CD4-positive, alpha-beta memory T cell (primary cell): ENCODE results near the gene USP50. TPM values are rescaled to one million over a fixed set of nuclear protein-coding genes. Genes with fewer than 3 reads are reported as not detected.
A peak's percentile ranks its signal among the peaks of the same experiment; 100 is the strongest.

Experiments
- CTCF ChIA-PET: fragments of 350-600 bp; sonication (Branson Sonifier 250); formaldehyde crosslinking; loops from one replicate; lab custom pipeline; 2021; ENCODE audit warnings: inconsistent platforms; ENCODE audit not compliant: partially characterized antibody; lab: Charles Lee
- POLR2A ChIA-PET: fragments of 350-600 bp; sonication (Branson Sonifier 250); formaldehyde crosslinking; loops from one replicate; lab custom pipeline; 2021; ENCODE audit not compliant: partially characterized antibody; lab: Charles Lee
- DNase-seq, 5 donors: peaks; one replicate each; pipeline versions ENCODE4 v3.0.0 to v3.0.0-alpha.2; 2020 to 2022; ENCODE audit warnings: mixed read lengths in 1 of 5
- H3K27ac ChIP-seq: one replicate; pipeline ENCODE4 v1.7.0; 2013; ENCODE audit warnings: low read depth, low read length
- H3K27me3 ChIP-seq: 2 replicates; pipeline ENCODE4 v1.7.0; 2013; ENCODE audit warnings: mild to moderate bottlenecking, low read length, moderate library complexity; ENCODE audit not compliant: insufficient read depth
- H3K36me3 ChIP-seq: 2 replicates; pipeline ENCODE4 v1.7.0; 2013; ENCODE audit warnings: mild to moderate bottlenecking, low read length, moderate library complexity; ENCODE audit not compliant: insufficient read depth
- H3K4me1 ChIP-seq: 2 replicates; pipeline ENCODE4 v1.7.0; 2013; ENCODE audit warnings: mild to moderate bottlenecking, low read length, moderate library complexity; ENCODE audit not compliant: insufficient read depth
- H3K4me3 ChIP-seq, 2 donors: one replicate each; pipeline ENCODE4 v1.7.0; 2013; ENCODE audit warnings: low read length in 2 of 2, mild to moderate bottlenecking in 1 of 2
- H3K9me3 ChIP-seq, 2 donors: one replicate each; pipeline ENCODE4 v1.7.0; 2013; ENCODE audit warnings: low read length in 2 of 2, control low read depth in 1 of 2; ENCODE audit not compliant: control insufficient read depth in 1 of 2
- H3K27ac Mint-ChIP-seq, 7 donors: one replicate each; pipeline ENCODE4 v1.8.0; 2020 to 2021; ENCODE audit warnings: mixed read lengths in 7 of 7, mild to moderate bottlenecking in 6 of 7, inconsistent platforms in 3 of 7, moderate library complexity in 3 of 7
- H3K27me3 Mint-ChIP-seq, 2 donors: one replicate each; pipeline ENCODE4 v1.8.0; 2020 to 2021; ENCODE audit warnings: mixed read lengths in 2 of 2
- H3K36me3 Mint-ChIP-seq, 2 donors: one replicate each; pipeline ENCODE4 v1.8.0; 2020 to 2021; ENCODE audit warnings: mixed read lengths in 2 of 2, inconsistent platforms in 1 of 2, mild to moderate bottlenecking in 1 of 2
- H3K4me1 Mint-ChIP-seq, 4 donors: one replicate each; pipeline ENCODE4 v1.8.0; 2020 to 2021; ENCODE audit warnings: mixed read lengths in 4 of 4, mild to moderate bottlenecking in 1 of 4
- H3K4me3 Mint-ChIP-seq, 8 donors: one replicate each; pipeline ENCODE4 v1.8.0; 2020 to 2021; ENCODE audit warnings: mixed read lengths in 8 of 8, mild to moderate bottlenecking in 7 of 8, moderate library complexity in 6 of 8, inconsistent platforms in 3 of 8
- H3K9me3 Mint-ChIP-seq, 8 donors: one replicate each; pipeline ENCODE4 v1.8.0; 2020 to 2021; ENCODE audit warnings: mixed read lengths in 8 of 8, mild to moderate bottlenecking in 5 of 8, inconsistent platforms in 3 of 8, moderate library complexity in 1 of 8
- intact Hi-C: fragments of 100-400 bp; cut with micrococcal nuclease; formaldehyde crosslinking; loops from one replicate; pipeline ENCODE4 v1.15.1; 2023
- polyA plus RNA-seq, 2 donors: library from polyadenylated mRNA; unstranded; fragments of 300-500 nt; fragmentation: Illumina TruSeq; gene quantifications; one replicate each; pipeline ENCODE4 v1.2.3, GENCODE V29; 2021
- total RNA-seq, 2 experiments: library from RNA; stranded (reverse); gene quantifications; one replicate each; pipeline ENCODE4 v1.2.3, GENCODE V29; 2021

USP50 gene
- total and polyA plus RNA-seq, 4 experiments from 2014 or later, result not detected

- Mint-ChIP-seq H3K9me3 (no peaks in the 10 kb centered on the region), H3K27me3 (no peaks in the 10 kb centered on the region), H3K27ac (peak overlapping the region in 4 of 7 donors; percentile 12 to 93 (median 31)), H3K36me3 (peaks cover 39 to 49% of the 10 kb centered on the region in 2 donors), H3K4me3 (no peak overlapping the region), H3K4me1 (peaks cover 0 to 9% (median under 1%) of the 10 kb centered on the region in 4 donors)
- peaks cover 10% of the 10 kb centered on the region for H3K36me3 ChIP-seq
- H3K27ac ChIP-seq, result no peak overlapping the region
- DNase-seq, result no peak
- H3K27me3 ChIP-seq, result no peaks in the 10 kb centered on the region
- no peaks in the 10 kb centered on the region for H3K4me1 ChIP-seq
- H3K9me3 ChIP-seq, result no peaks in the 10 kb centered on the region
- ChIA-PET CTCF (no interaction called here), POLR2A (no interaction called here)
- intact Hi-C loops, result no loop called here
- no peak overlapping the region for H3K4me3 ChIP-seq
These were observed 17.3 kb upstream of the USP50 start for GRCh38 chr15:50563756-50564155.

DNA sequence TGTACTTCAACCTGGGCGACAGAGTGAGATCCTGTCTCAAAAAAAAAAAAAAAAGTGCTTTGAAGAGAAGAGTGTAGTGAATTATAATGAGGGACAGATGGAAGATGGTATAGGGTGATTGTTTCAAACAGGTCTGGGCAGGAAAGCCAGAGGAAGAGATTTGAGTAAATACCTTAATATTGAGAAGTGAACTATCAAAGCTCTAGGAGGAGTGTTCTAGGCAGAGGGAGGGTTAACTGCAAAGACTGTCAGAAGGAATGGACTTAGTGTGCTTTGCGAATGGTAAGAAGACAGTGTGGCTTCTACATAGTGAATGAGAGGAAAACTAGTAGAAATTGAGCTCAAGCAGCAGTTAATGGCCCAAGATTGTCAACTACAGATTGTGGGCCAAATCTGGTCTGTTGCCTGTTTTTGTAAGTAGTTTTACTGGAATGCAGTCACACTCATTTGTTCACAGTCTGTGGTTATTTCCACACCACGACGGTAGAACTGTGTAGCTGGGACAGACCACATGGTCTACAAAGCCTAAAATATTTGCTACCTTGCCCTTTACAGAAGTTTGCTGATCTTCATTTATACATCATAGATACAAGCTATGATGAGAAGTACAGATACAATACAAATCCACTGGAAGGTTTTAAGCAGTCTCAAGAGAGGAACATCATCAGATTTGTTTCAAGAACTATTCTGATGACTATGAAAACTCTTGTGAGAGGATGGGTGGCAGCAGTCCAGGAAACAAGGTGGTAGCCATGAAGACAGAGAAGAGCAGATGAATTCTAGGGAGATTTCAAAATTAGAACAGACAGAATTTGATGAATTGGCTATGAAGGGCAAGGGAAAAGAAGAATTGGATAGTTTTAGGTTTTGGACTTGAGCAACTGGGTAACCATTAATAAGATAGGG is 16.5 kb upstream of the USP50 start:
- Mint-ChIP-seq H3K4me3 (no peak overlapping the region), H3K27ac (peak overlapping the region in 6 of 7 donors; percentile 34 to 93 (median 66)), H3K4me1 (peaks cover 0 to 9% (median under 1%) of the 10 kb centered on the region in 4 donors), H3K36me3 (peaks cover 32 to 44% of the 10 kb centered on the region in 2 donors), H3K27me3 (no peaks in the 10 kb centered on the region), H3K9me3 (no peaks in the 10 kb centered on the region)
- no peaks in the 10 kb centered on the region for H3K27me3 ChIP-seq
- H3K4me1 ChIP-seq, result no peaks in the 10 kb centered on the region
- intact Hi-C loops, result no loop called here
- H3K9me3 ChIP-seq, result no peaks in the 10 kb centered on the region
- no peak overlapping the region for H3K27ac ChIP-seq
- no peak for DNase-seq
- POLR2A ChIA-PET, result no interaction called here
- peaks cover 10% of the 10 kb centered on the region for H3K36me3 ChIP-seq
- CTCF ChIA-PET, result no interaction called here
- no peak overlapping the region for H3K4me3 ChIP-seq

DNA sequence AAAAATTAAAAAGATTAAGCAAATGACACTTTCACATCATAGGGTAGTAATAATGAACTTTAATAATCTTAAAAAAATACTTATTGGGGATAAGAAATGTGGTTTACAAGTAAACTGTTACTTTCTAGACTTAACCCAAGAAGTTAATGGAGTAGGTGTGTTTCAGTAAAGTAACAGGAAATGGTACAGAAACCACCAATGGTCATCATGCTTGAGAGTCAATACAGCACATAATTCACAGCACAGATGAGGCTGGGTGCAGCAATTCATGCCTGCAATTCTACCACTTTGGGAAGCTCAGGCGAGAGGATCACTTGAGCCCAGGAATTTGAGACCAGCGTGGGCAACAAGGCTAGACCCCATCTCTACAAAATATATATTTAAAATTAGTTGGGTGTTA is 11.5 kb upstream of the USP50 start:
- no peak overlapping the region for H3K4me3 Mint-ChIP-seq
- Histone ChIP-seq H3K4me3 (no peak overlapping the region), H3K36me3 (peaks cover 6% of the 10 kb centered on the region), H3K27me3 (no peaks in the 10 kb centered on the region), H3K27ac (no peak overlapping the region), H3K4me1 (peaks cover 6% of the 10 kb centered on the region), H3K9me3 (no peaks in the 10 kb centered on the region)
- no peak for DNase-seq
- peaks cover 23 to 31% of the 10 kb centered on the region in 2 donors for H3K36me3 Mint-ChIP-seq
- H3K27ac Mint-ChIP-seq, result no peak overlapping the region
- no peaks in the 10 kb centered on the region for H3K27me3 Mint-ChIP-seq
- ChIA-PET CTCF (no interaction called here), POLR2A (no interaction called here)
- peaks cover 7 to 12% (median 10%) of the 10 kb centered on the region in 4 donors for H3K4me1 Mint-ChIP-seq
- H3K9me3 Mint-ChIP-seq, result no peaks in the 10 kb centered on the region
- intact Hi-C loops, result no loop called here

GRCh38 chr15:50556642-50557371 is 10.3 kb upstream of the USP50 start:
- no peak overlapping the region for H3K27ac ChIP-seq
- H3K9me3 ChIP-seq, result no peaks in the 10 kb centered on the region
- H3K27me3 Mint-ChIP-seq, result no peaks in the 10 kb centered on the region
- POLR2A ChIA-PET, result no interaction called here
- peaks cover 6% of the 10 kb centered on the region for H3K4me1 ChIP-seq
- peak overlapping the region in 6 of 7 donors; percentile 4 to 72 (median 36) for H3K27ac Mint-ChIP-seq
- H3K9me3 Mint-ChIP-seq, result no peaks in the 10 kb centered on the region
- intact Hi-C loops, result no loop called here
- no peak overlapping the region for H3K4me3 ChIP-seq
- peaks cover 14 to 22% of the 10 kb centered on the region in 2 donors for H3K36me3 Mint-ChIP-seq
- peaks cover 6% of the 10 kb centered on the region for H3K36me3 ChIP-seq
- H3K4me1 Mint-ChIP-seq, result peaks cover 7 to 13% (median 11%) of the 10 kb centered on the region in 4 donors
- DNase-seq, result no peak
- no peaks in the 10 kb centered on the region for H3K27me3 ChIP-seq
- no peak overlapping the region for H3K4me3 Mint-ChIP-seq
- CTCF ChIA-PET, result no interaction called here

DNA sequence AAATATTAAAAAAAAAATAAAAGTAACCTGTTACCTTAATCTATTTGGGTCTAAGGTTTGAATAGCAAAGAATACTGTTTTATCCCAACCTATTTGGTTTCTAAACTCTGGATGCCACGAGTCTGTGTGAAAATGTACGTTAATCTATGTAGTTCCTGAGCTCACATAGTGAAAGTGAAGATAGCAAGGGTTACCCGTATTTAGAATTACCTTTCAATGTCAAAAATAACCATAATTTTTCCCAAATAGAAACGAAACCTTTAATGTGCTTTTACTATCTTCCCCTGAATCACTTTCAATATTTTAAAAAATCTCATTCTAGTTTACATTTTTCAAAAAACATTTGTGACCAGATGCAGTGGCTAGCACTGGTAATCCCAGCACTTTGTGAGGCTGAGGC is 5.8 kb upstream of the USP50 start:
- intact Hi-C loops, result no loop called here
- H3K9me3 Mint-ChIP-seq, result peaks cover 0 to 2% (median 0%) of the 10 kb centered on the region in 8 donors
- H3K27ac Mint-ChIP-seq, result peak overlapping the region in 1 of 7 donors; percentile 65
- H3K27ac ChIP-seq, result no peak overlapping the region
- H3K4me1 ChIP-seq, result peaks cover 6% of the 10 kb centered on the region
- no peak overlapping the region for H3K4me3 Mint-ChIP-seq
- no peaks in the 10 kb centered on the region for H3K27me3 Mint-ChIP-seq
- peaks cover 6 to 15% (median 13%) of the 10 kb centered on the region in 4 donors for H3K4me1 Mint-ChIP-seq
- DNase-seq, result no peak
- no peaks in the 10 kb centered on the region for H3K36me3 ChIP-seq
- POLR2A ChIA-PET, result no interaction called here
- peaks cover 0 to 2% of the 10 kb centered on the region in 2 donors for H3K36me3 Mint-ChIP-seq
- H3K27me3 ChIP-seq, result no peaks in the 10 kb centered on the region
- no peak overlapping the region for H3K4me3 ChIP-seq
- CTCF ChIA-PET, result no interaction called here
- no peaks in the 10 kb centered on the region for H3K9me3 ChIP-seq

GRCh38 chr15:50549326-50549725 is 2.9 kb upstream of the USP50 start:
- POLR2A ChIA-PET, result no interaction called here
- Mint-ChIP-seq H3K36me3 (no peaks in the 10 kb centered on the region), H3K27ac (no peak overlapping the region), H3K9me3 (peaks cover 0 to 2% (median 0%) of the 10 kb centered on the region in 8 donors), H3K4me3 (no peak overlapping the region), H3K4me1 (peaks cover 0 to 8% (median 3%) of the 10 kb centered on the region in 4 donors), H3K27me3 (peaks cover 0 to 2% of the 10 kb centered on the region in 2 donors)
- intact Hi-C loops, result no loop called here
- H3K36me3 ChIP-seq, result no peaks in the 10 kb centered on the region
- no peaks in the 10 kb centered on the region for H3K4me1 ChIP-seq
- no peak overlapping the region for H3K4me3 ChIP-seq
- CTCF ChIA-PET, result no interaction called here
- no peak overlapping the region for H3K27ac ChIP-seq
- no peaks in the 10 kb centered on the region for H3K27me3 ChIP-seq
- H3K9me3 ChIP-seq, result no peaks in the 10 kb centered on the region
- DNase-seq, result no peak

DNA sequence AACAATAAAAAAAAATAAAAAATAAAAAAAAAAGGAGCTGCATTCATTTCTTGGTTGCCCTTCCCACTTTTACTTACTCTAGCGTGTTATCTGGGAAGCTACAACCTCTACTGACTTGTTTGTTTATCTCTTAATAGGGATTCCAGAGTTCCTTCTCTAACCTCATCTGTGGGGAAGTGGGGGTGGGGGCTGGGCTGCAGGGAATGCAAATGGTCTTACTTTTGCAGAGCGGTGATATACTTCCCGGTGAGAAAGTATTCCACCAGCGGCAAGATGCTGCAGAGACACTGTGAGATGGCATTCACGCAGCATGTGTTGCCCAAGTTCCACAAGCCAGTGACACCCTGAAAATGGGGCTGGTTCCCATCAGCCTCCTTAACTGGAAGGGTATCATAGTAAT is 2.1 kb downstream of the USP50 start:
- Mint-ChIP-seq H3K27ac (no peak overlapping the region), H3K27me3 (peaks cover 2 to 9% of the 10 kb centered on the region in 2 donors), H3K4me1 (no peaks in the 10 kb centered on the region), H3K4me3 (no peak overlapping the region), H3K9me3 (peaks cover 0 to 2% (median 0%) of the 10 kb centered on the region in 8 donors), H3K36me3 (no peaks in the 10 kb centered on the region)
- no peak overlapping the region for H3K4me3 ChIP-seq
- no peak for DNase-seq
- no peaks in the 10 kb centered on the region for H3K27me3 ChIP-seq
- ChIA-PET POLR2A (no interaction called here), CTCF (no interaction called here)
- no peak overlapping the region for H3K27ac ChIP-seq
- no peaks in the 10 kb centered on the region for H3K4me1 ChIP-seq
- no peaks in the 10 kb centered on the region for H3K9me3 ChIP-seq
- intact Hi-C loops, result no loop called here
- no peaks in the 10 kb centered on the region for H3K36me3 ChIP-seq
